K562 (cell line): ENCODE results near the gene MRPS6. TPM values are rescaled to one million over a fixed set of nuclear protein-coding genes. Genes with fewer than 3 reads are reported as not detected.

Source experiments
- BCL6 ChIP-seq: fragments of 250-450 bp; sonication (Bioruptor Pico); IDR thresholded peaks from 2 replicates; pipeline ENCODE4 v1.4.0; 2020
- CHCHD3 ChIP-seq: fragments of 250-450 bp; sonication (Bioruptor Pico); IDR thresholded peaks from 2 replicates; pipeline ENCODE4 v2.1.2; 2022; ENCODE audit warnings: mild to moderate bottlenecking
- GATA2 ChIP-seq: sonication (generic); formaldehyde crosslinking; IDR thresholded peaks from 2 replicates; pipeline ENCODE4 v1.4.0; 2020; ENCODE audit warnings: mild to moderate bottlenecking, missing genetic modification reagents
- HDAC1 ChIP-seq, 2 experiments: fragments of 450-650 bp; IDR thresholded peaks; 2 replicates each; pipeline ENCODE4 v1.6.1; 2016 to 2017; ENCODE audit warnings: inconsistent platforms in 1 of 2, mild to moderate bottlenecking in 1 of 2, moderate library complexity in 1 of 2
- KHSRP ChIP-seq: fragments of 450-650 bp; IDR thresholded peaks from 2 replicates; pipeline ENCODE4 v1.6.1; 2017
- MCM5 ChIP-seq: fragments of 450-650 bp; IDR thresholded peaks from 2 replicates; pipeline ENCODE4 v1.6.1; 2016; ENCODE audit warnings: low read depth
- MECOM ChIP-seq: fragments of 250-450 bp; sonication (Bioruptor Pico); IDR thresholded peaks from 2 replicates; pipeline ENCODE4 v1.8.0; 2022; ENCODE audit warnings: inconsistent platforms
- PURB ChIP-seq: sonication (generic); formaldehyde crosslinking; IDR thresholded peaks from 2 replicates; pipeline ENCODE4 v1.9.0; 2021; ENCODE audit warnings: low read depth, mild to moderate bottlenecking, missing genetic modification reagents
- RFX7 ChIP-seq: fragments of 250-450 bp; sonication (Bioruptor Pico); IDR thresholded peaks from 2 replicates; pipeline ENCODE4 v1.5.1; 2021; ENCODE audit warnings: mild to moderate bottlenecking
- TCF3 ChIP-seq: sonication (generic); formaldehyde crosslinking; IDR thresholded peaks from 2 replicates; pipeline ENCODE4 v1.4.0; 2020; ENCODE audit warnings: mild to moderate bottlenecking, missing genetic modification reagents
- XRCC5 ChIP-seq: fragments of 200-400 bp; formaldehyde crosslinking; IDR thresholded peaks from 2 replicates; pipeline ENCODE4 v1.6.1; 2017; ENCODE audit warnings: low read depth, mild to moderate bottlenecking, low read length
- ZFP30 ChIP-seq: fragments of 250-450 bp; sonication (Bioruptor Pico); IDR thresholded peaks from 2 replicates; pipeline ENCODE4 v1.8.0; 2022; ENCODE audit warnings: moderate library complexity, mild to moderate bottlenecking, inconsistent platforms, borderline replicate concordance
- ZNF75A ChIP-seq: fragments of 450-650 bp; formaldehyde crosslinking; IDR thresholded peaks from 2 replicates; pipeline ENCODE4 v1.4.0; 2020; ENCODE audit warnings: mild to moderate bottlenecking
- ZSCAN32 ChIP-seq: fragments of 450-650 bp; formaldehyde crosslinking; IDR thresholded peaks from 2 replicates; pipeline ENCODE4 v1.4.0; 2020; ENCODE audit warnings: mild to moderate bottlenecking, moderate library complexity
- polyA plus RNA-seq, 8 experiments: library from polyadenylated mRNA; depleted of rRNA in 4 of 8; stranded (reverse) in 5 of 8; unstranded in 3 of 8; fragments of >200 nt; fragmentation: Nextera tagmentation in 2 of 8; fragmentation: Illumina TruSeq in 1 of 8; extraction: Ambion mirVana in 2 of 8; extraction: Trizol in 1 of 8; gene quantifications; 2 replicates each; pipeline versions ENCODE4 v1.2.1 to v1.2.3, GENCODE V29; 2011 to 2014; ENCODE audit warnings: inconsistent platforms in 1 of 8, missing spikeins in 1 of 8
- total RNA-seq, 7 experiments: library from RNA; depleted of rRNA in 6 of 7; stranded (reverse); fragments of >200 nt in 6 of 7; fragmentation: Illumina TruSeq in 2 of 7; extraction: Trizol in 2 of 7; gene quantifications; 2 replicates each; pipeline versions ENCODE4 v1.2.1 to v1.2.3, GENCODE V29; 2011 to 2021; ENCODE audit warnings: low replicate concordance in 1 of 7
- TF ChIP-seq, protein P1 (sequence below), 2 experiments: IDR thresholded peaks in 1 of 2; conservative IDR thresholded peaks in 1 of 2; 2 replicates each; pipeline ENCODE4 v1.6.1; 2016; ENCODE audit warnings: low read depth in 2 of 2, mild to moderate bottlenecking in 1 of 2, missing compliant biosample characterization in 1 of 2, missing genetic modification characterization in 1 of 2, moderate library complexity in 1 of 2
- TF ChIP-seq, protein P2 (sequence below): IDR thresholded peaks from 2 replicates; pipeline ENCODE4 v1.6.1; 2012; ENCODE audit warnings: low read depth, low read length, improper control_type of control experiment, borderline replicate concordance
- TF ChIP-seq, protein P3 (sequence below): sonication (generic); formaldehyde crosslinking; IDR thresholded peaks from 2 replicates; pipeline ENCODE4 v1.8.1; 2022; ENCODE audit warnings: missing genetic modification reagents
- TF ChIP-seq, protein P4 (sequence below): fragments of 200-800 bp; sonication (Bioruptor generic); IDR thresholded peaks from 2 replicates; pipeline ENCODE4 v1.6.1; 2017; ENCODE audit warnings: missing genetic modification characterization, missing compliant biosample characterization
- TF ChIP-seq, protein P5 (sequence below), 2 experiments: IDR thresholded peaks; 2 replicates each; pipeline ENCODE4 v1.6.1; 2012; ENCODE audit warnings: improper control_type of control experiment in 2 of 2, low read depth in 2 of 2, low read length in 2 of 2, borderline replicate concordance in 1 of 2

Gene MRPS6
- total and polyA plus RNA-seq, 9 of the 15 experiments (the other 6 are each of a cell fraction or from before 2014, with no cell fraction given), result 26.1 to 72.0 (median 39.3) TPM

GRCh38 chr21:34110594-34111202, 37.3 kb downstream of the MRPS6 start (continued):
- TF ChIP-seq, protein P1, sequence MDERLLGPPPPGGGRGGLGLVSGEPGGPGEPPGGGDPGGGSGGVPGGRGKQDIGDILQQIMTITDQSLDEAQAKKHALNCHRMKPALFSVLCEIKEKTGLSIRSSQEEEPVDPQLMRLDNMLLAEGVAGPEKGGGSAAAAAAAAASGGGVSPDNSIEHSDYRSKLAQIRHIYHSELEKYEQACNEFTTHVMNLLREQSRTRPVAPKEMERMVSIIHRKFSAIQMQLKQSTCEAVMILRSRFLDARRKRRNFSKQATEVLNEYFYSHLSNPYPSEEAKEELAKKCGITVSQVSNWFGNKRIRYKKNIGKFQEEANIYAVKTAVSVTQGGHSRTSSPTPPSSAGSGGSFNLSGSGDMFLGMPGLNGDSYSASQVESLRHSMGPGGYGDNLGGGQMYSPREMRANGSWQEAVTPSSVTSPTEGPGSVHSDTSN (CRISPR knock-in tag; IDR thresholded peaks at IDR 0.05; ENCODE audit: low read depth), result no peak
- TF ChIP-seq, protein P1 (tag; conservative IDR thresholded peaks at IDR 0.05; ENCODE audit: low read depth), result peak; percentile 75
- TF ChIP-seq PURB (CRISPR knock-in tag) (no peak), RFX7 (no peak), CHCHD3 (CRISPR knock-in tag) (no peak), BCL6 (0 out of 2 replicates have a peak, but pooled peaks have one; percentile 29), MCM5 (no peak), ZSCAN32 (CRISPR knock-in tag) (no peak), ZNF75A (CRISPR knock-in tag) (no peak), ZFP30 (CRISPR knock-in tag) (no peak), HDAC1 (IDR thresholded peaks at IDR 0.05) (peak in 1 of 2 experiments; percentile 85; a peak in 2 of 4 replicates), XRCC5 (no peak), MECOM (CRISPR knock-in tag) (no peak), KHSRP (peak; percentile 86), TCF3 (CRISPR knock-in tag) (peak; percentile 99), GATA2 (CRISPR knock-in tag) (peak; percentile 94)
- TF ChIP-seq, protein P2, sequence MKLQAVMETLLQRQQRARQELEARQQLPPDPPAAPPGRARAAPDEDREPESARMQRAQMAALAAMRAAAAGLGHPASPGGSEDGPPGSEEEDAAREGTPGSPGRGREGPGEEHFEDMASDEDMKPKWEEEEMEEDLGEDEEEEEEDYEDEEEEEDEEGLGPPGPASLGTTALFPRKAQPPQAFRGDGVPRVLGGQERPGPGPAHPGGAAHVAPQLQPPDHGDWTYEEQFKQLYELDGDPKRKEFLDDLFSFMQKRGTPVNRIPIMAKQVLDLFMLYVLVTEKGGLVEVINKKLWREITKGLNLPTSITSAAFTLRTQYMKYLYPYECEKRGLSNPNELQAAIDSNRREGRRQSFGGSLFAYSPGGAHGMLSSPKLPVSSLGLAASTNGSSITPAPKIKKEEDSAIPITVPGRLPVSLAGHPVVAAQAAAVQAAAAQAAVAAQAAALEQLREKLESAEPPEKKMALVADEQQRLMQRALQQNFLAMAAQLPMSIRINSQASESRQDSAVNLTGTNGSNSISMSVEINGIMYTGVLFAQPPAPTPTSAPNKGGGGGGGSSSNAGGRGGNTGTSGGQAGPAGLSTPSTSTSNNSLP, result no peak
- TF ChIP-seq, protein P3, sequence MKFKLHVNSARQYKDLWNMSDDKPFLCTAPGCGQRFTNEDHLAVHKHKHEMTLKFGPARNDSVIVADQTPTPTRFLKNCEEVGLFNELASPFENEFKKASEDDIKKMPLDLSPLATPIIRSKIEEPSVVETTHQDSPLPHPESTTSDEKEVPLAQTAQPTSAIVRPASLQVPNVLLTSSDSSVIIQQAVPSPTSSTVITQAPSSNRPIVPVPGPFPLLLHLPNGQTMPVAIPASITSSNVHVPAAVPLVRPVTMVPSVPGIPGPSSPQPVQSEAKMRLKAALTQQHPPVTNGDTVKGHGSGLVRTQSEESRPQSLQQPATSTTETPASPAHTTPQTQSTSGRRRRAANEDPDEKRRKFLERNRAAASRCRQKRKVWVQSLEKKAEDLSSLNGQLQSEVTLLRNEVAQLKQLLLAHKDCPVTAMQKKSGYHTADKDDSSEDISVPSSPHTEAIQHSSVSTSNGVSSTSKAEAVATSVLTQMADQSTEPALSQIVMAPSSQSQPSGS (CRISPR knock-in tag), result no peak
- TF ChIP-seq, protein P4, sequence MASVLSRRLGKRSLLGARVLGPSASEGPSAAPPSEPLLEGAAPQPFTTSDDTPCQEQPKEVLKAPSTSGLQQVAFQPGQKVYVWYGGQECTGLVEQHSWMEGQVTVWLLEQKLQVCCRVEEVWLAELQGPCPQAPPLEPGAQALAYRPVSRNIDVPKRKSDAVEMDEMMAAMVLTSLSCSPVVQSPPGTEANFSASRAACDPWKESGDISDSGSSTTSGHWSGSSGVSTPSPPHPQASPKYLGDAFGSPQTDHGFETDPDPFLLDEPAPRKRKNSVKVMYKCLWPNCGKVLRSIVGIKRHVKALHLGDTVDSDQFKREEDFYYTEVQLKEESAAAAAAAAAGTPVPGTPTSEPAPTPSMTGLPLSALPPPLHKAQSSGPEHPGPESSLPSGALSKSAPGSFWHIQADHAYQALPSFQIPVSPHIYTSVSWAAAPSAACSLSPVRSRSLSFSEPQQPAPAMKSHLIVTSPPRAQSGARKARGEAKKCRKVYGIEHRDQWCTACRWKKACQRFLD (CRISPR knock-in tag), result peak; percentile 80; the same call in 1 of the 2 replicates
- TF ChIP-seq, protein P5, sequence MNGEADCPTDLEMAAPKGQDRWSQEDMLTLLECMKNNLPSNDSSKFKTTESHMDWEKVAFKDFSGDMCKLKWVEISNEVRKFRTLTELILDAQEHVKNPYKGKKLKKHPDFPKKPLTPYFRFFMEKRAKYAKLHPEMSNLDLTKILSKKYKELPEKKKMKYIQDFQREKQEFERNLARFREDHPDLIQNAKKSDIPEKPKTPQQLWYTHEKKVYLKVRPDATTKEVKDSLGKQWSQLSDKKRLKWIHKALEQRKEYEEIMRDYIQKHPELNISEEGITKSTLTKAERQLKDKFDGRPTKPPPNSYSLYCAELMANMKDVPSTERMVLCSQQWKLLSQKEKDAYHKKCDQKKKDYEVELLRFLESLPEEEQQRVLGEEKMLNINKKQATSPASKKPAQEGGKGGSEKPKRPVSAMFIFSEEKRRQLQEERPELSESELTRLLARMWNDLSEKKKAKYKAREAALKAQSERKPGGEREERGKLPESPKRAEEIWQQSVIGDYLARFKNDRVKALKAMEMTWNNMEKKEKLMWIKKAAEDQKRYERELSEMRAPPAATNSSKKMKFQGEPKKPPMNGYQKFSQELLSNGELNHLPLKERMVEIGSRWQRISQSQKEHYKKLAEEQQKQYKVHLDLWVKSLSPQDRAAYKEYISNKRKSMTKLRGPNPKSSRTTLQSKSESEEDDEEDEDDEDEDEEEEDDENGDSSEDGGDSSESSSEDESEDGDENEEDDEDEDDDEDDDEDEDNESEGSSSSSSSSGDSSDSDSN (IDR thresholded peaks at IDR 0.05; ENCODE audit: borderline replicate concordance in 1 of 2, low read depth in 2 of 2, low read length in 2 of 2), result no peak
